ENCODE measurements around the gene KBTBD8. TPM values are rescaled to one million over a fixed set of nuclear protein-coding genes. Genes with fewer than 3 reads are reported as not detected.

The KBTBD8 gene
- total and polyA plus RNA-seq, 8 donors, result 1.1 to 3.6 (median 1.7) TPM

GRCh38 chr3:67011414-67012131, 13.5 kb downstream of the KBTBD8 start:
- TF ChIP-seq, protein P1, sequence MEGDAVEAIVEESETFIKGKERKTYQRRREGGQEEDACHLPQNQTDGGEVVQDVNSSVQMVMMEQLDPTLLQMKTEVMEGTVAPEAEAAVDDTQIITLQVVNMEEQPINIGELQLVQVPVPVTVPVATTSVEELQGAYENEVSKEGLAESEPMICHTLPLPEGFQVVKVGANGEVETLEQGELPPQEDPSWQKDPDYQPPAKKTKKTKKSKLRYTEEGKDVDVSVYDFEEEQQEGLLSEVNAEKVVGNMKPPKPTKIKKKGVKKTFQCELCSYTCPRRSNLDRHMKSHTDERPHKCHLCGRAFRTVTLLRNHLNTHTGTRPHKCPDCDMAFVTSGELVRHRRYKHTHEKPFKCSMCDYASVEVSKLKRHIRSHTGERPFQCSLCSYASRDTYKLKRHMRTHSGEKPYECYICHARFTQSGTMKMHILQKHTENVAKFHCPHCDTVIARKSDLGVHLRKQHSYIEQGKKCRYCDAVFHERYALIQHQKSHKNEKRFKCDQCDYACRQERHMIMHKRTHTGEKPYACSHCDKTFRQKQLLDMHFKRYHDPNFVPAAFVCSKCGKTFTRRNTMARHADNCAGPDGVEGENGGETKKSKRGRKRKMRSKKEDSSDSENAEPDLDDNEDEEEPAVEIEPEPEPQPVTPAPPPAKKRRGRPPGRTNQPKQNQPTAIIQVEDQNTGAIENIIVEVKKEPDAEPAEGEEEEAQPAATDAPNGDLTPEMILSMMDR (IDR thresholded peaks at IDR 0.05), result no peak
- Histone ChIP-seq H3K36me3 (peaks cover 0 to 12% of the 10 kb centered on the region in 2 donors), H3K9me3 (no peaks in the 10 kb centered on the region), H3K4me1 (no peaks in the 10 kb centered on the region), H3K27me3 (no peaks in the 10 kb centered on the region), H3K27ac (no peak overlapping the region), H3K4me3 (no peak overlapping the region)
- no peak for ATAC-seq
- no peak for DNase-seq
- intact Hi-C loops (cut with DNase I), result no loop called here

- no peaks in the 10 kb centered on the region for H3K4me1 ChIP-seq
- no peak overlapping the region for H3K27ac ChIP-seq
- H3K27me3 ChIP-seq, result no peaks in the 10 kb centered on the region
- no peak overlapping the region for H3K4me3 ChIP-seq
- intact Hi-C loops (cut with DNase I), result no loop called here
- ATAC-seq (no peak), DNase-seq (no peak)
- H3K36me3 ChIP-seq, result peaks cover 0 to 12% of the 10 kb centered on the region in 2 donors
- TF ChIP-seq, protein P1 (IDR thresholded peaks at IDR 0.05), result no peak
- H3K9me3 ChIP-seq, result no peaks in the 10 kb centered on the region
Observed at GRCh38 chr3:67012564-67012963, 14.5 kb downstream of the KBTBD8 start.

- TF ChIP-seq, protein P1 (IDR thresholded peaks at IDR 0.05), result no peak
- H3K27me3 ChIP-seq, result no peaks in the 10 kb centered on the region
- peaks cover 0 to 4% of the 10 kb centered on the region in 2 donors for H3K4me1 ChIP-seq
- H3K4me3 ChIP-seq, result no peak overlapping the region
- ATAC-seq, result no peak
- no peaks in the 10 kb centered on the region for H3K9me3 ChIP-seq
- H3K36me3 ChIP-seq, result no peaks in the 10 kb centered on the region
- H3K27ac ChIP-seq, result no peak overlapping the region
- intact Hi-C loops (cut with DNase I), result no loop called here
- no peak for DNase-seq
Observed at GRCh38 chr3:67015702-67016484, 17.8 kb downstream of the KBTBD8 start.

GRCh38 chr3:67016522-67017080, 18.5 kb downstream of the KBTBD8 start:
- DNase-seq, result no peak
- Histone ChIP-seq H3K27ac (no peak overlapping the region), H3K36me3 (no peaks in the 10 kb centered on the region), H3K27me3 (no peaks in the 10 kb centered on the region), H3K4me1 (peaks cover 0 to 4% of the 10 kb centered on the region in 2 donors), H3K4me3 (no peak overlapping the region), H3K9me3 (no peaks in the 10 kb centered on the region)
- ATAC-seq, result no peak
- TF ChIP-seq, protein P1 (IDR thresholded peaks at IDR 0.05), result no peak
- intact Hi-C loops (cut with DNase I), result no loop called here

DNA sequence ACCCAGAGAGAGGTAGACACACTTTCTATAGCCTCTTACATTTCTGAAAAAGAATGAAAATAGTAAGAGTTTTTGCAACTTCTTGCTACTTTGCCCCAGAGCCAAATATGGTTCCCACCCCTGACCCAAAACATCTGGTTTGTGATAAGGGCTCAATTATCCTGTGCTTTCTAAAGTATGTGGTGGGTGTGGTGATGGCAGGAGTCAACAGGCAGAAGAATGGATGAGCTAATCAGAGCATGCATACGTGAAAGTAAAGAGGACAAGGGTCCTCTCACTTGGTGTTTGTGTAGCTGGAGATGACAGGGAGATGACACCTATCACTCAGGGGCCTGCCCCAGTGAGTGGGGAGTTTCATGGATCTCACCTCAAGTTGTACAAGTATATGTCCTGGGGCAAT, 19.1 kb downstream of the KBTBD8 start:
- H3K27ac ChIP-seq, result no peak overlapping the region
- no peaks in the 10 kb centered on the region for H3K36me3 ChIP-seq
- H3K27me3 ChIP-seq, result no peaks in the 10 kb centered on the region
- TF ChIP-seq, protein P1 (IDR thresholded peaks at IDR 0.05), result no peak
- H3K4me1 ChIP-seq, result peaks cover 0 to 4% of the 10 kb centered on the region in 2 donors
- no peak for ATAC-seq
- H3K9me3 ChIP-seq, result no peaks in the 10 kb centered on the region
- no peak overlapping the region for H3K4me3 ChIP-seq
- DNase-seq, result no peak
- intact Hi-C loops (cut with DNase I), result no loop called here

All from left lung (tissue), 10 donors.